ENCODE measurements around the gene MBP.

Gene MBP

DNA sequence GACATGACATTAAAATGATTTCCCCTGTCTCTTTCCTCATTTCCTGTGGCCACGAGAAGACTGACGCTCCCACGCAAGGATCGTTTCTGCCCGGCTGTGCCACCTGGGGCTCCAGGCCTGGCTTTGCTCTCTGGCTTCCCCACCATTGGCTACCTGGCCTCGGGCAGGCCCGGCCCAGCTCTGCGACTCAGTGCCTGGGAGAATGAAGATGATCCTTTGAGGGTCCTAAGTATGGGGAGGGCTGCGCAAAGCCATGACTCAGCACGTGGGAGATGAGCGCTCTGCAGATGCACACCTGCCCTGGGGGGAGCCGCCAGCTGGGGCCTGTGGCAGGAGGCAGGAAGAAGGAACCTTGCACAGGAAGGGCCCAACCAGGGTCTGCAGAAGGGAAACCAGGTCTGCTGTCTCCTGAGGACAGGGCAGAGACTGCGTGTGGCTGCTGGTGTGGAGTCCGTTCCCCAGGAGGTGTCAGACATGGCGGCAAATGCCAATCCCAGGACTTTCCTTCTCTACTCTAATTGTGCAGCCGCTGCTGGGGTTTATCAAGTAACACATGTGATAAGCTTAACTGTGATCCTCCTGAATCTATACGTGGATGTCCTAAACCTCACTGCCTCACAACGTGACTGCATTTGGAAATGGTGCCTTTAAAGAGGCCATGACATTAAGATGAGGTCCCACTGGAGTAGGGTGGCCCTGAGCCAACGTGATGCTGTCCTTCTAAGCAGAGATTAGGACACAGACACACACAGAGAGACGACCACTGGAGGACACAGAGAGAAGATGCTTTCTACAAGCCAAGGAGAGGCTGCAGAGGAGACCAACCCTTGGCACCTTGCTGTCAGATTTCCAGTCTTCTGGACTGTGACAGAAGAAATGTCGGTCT lies 32.9 kb downstream of the MBP start:
- Histone ChIP-seq H3K27ac (no peak overlapping the region), H3K4me1 (peaks cover 0 to 29% (median 24%) of the 10 kb centered on the region in 4 donors), H3K27me3 (no peaks in the 10 kb centered on the region), H3K4me3 (no peak overlapping the region), H3K36me3 (peaks cover 0 to 13% (median 0%) of the 10 kb centered on the region in 3 donors), H3K9me3 (no peaks in the 10 kb centered on the region)
- intact Hi-C loops (cut with DNase I; ENCODE audit: low total_unique reads): no loop called here
- TF ChIP-seq, protein P1, sequence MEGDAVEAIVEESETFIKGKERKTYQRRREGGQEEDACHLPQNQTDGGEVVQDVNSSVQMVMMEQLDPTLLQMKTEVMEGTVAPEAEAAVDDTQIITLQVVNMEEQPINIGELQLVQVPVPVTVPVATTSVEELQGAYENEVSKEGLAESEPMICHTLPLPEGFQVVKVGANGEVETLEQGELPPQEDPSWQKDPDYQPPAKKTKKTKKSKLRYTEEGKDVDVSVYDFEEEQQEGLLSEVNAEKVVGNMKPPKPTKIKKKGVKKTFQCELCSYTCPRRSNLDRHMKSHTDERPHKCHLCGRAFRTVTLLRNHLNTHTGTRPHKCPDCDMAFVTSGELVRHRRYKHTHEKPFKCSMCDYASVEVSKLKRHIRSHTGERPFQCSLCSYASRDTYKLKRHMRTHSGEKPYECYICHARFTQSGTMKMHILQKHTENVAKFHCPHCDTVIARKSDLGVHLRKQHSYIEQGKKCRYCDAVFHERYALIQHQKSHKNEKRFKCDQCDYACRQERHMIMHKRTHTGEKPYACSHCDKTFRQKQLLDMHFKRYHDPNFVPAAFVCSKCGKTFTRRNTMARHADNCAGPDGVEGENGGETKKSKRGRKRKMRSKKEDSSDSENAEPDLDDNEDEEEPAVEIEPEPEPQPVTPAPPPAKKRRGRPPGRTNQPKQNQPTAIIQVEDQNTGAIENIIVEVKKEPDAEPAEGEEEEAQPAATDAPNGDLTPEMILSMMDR (IDR thresholded peaks at IDR 0.05): no peak
- DNase-seq: no peak

DNA sequence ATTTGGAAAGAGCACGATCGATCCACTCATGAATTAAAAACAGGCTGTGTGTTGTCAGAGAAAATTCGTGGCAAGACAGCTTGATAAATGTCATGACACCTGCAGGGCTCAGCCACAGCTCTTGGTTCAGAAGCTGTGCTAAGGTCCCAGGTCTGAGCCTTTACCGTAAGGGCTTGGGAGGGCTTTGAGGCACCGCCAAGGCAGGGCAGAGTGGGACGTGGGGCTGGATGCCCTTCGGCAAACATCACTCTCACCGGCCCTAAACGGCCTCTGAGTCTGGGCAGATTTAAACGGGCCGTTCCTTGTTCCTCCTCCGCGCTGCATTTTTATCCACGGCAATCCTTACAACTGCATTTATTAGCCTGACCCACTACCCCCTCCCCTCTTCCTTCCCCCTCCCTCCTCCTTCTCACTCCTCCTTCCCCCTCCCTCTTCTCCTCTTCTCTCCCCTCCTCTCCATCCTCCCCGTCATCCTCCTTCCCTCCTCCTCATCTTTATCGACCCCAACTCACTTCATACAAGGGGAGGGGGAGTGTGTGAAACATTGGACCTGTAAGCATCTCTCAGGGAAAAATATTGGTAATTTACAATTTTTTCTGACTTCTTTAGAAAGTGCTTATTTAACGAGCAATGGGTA lies 33.9 kb downstream of the MBP start:
- Histone ChIP-seq H3K9me3 (no peaks in the 10 kb centered on the region), H3K4me1 (peaks cover 0 to 29% (median 24%) of the 10 kb centered on the region in 4 donors), H3K27ac (peak overlapping the region in 1 of 2 donors; percentile 15), H3K27me3 (no peaks in the 10 kb centered on the region), H3K36me3 (peaks cover 0 to 6% (median 0%) of the 10 kb centered on the region in 3 donors), H3K4me3 (no peak overlapping the region)
- TF ChIP-seq, protein P1 (IDR thresholded peaks at IDR 0.05): no peak
- intact Hi-C loops (cut with DNase I; ENCODE audit: low total_unique reads): no loop called here
- no peak for DNase-seq

DNA sequence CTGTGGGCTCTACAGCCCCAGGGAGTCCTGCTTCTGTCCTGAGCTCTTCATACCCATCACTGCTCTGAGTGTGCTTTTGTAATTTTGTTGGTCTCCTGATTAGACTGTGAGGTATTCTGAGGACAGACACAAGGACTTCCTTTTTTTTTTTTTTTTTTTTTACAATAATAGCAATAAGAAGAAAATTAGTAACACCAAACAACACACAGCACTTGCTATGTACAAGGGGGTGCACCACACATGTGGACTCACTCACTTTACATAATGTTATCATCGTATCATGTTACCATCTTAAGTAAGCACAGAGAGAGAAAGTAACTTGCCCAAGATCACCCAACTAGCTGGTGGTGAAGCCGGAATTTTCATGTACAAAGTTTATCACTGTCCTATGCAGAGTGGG lies 34.6 kb downstream of the MBP start:
- Histone ChIP-seq H3K4me1 (peaks cover 0 to 29% (median 24%) of the 10 kb centered on the region in 4 donors), H3K9me3 (no peaks in the 10 kb centered on the region), H3K27me3 (no peaks in the 10 kb centered on the region), H3K27ac (peak overlapping the region in 1 of 2 donors; percentile 15), H3K36me3 (no peaks in the 10 kb centered on the region), H3K4me3 (no peak overlapping the region)
- TF ChIP-seq, protein P1 (IDR thresholded peaks at IDR 0.05): no peak
- intact Hi-C loops (cut with DNase I; ENCODE audit: low total_unique reads): no loop called here
- no peak for DNase-seq

DNA sequence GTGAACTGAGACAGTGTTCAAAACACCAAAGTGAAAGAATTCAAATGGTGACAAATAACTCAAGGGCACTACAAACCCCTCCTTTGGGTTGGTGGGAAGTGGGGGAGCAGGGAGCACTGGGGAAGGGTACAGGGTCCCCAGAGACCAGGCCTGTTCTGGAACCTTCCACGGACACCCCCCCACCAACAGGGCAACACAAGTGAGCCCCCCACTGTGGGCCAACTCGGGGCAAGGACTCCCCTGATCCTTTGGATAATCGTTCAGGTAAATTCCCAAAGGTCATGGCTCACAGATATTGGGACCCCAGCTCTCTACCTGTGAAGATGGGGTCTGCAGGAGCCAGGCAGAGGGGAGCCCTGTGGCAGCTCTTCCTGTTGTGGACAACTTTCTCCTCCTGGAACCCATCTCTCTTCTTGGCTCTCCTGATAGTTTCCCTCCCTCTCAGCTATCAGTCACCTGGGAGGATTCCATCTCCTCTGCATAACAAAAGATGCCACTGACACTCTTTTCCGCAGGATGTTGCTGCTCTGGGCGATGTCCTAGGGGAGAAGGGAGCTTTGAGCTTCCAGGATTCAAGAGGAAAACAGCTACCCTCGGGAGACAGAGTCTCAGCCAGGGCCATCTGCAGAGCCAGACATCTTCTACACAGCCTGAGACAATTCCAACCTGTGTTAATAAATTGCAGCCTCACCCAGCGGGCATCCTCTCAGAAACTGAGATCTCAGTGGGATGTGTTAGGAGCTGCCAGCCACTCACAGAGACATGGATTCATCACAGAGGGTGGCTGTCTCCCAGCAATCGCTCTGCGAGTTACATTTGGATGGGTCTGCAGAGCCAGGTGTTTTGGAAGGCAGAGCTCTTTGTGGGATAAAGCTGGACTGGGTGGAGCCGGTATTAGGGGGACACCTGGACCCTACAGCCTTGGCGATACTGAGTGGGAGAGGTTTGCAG lies 35.4 kb downstream of the MBP start:
- no peak overlapping the region for H3K27ac ChIP-seq
- no peak overlapping the region for H3K4me3 ChIP-seq
- intact Hi-C loops (cut with DNase I; ENCODE audit: low total_unique reads): no loop called here
- no peaks in the 10 kb centered on the region for H3K27me3 ChIP-seq
- TF ChIP-seq, protein P1 (IDR thresholded peaks at IDR 0.05): no peak
- no peaks in the 10 kb centered on the region for H3K36me3 ChIP-seq
- peaks cover 0 to 24% (median 23%) of the 10 kb centered on the region in 4 donors for H3K4me1 ChIP-seq
- no peaks in the 10 kb centered on the region for H3K9me3 ChIP-seq
- DNase-seq: no peak
